Smooth muscle cell (in vitro differentiated cells): ENCODE measurements around the gene ACKR2. TPM values are rescaled to one million over a fixed set of nuclear protein-coding genes. Genes with fewer than 3 reads are reported as not detected.
A peak's percentile ranks its signal among the peaks of the same experiment; 100 is the strongest.

ENCODE experiments used
- DNase-seq: peaks from one replicate; lab custom pipeline; 2025; ENCODE audit not compliant: unreplicated experiment; lab: John Stamatoyannopoulos, UW
- H2AFZ ChIP-seq: fragments of 200-600 bp; sonication (generic); 2 replicates; pipeline ENCODE4 v1.6.0; 2016; ENCODE audit warnings: antibody characterized with exemption, low read depth, mild to moderate bottlenecking
- H3F3A ChIP-seq: fragments of 200-600 bp; sonication (generic); 2 replicates; pipeline ENCODE4 v1.6.0; 2017; ENCODE audit warnings: antibody characterized with exemption, low read depth
- H3K27ac ChIP-seq: fragments of 200-600 bp; sonication (generic); 2 replicates; pipeline ENCODE4 v1.5.1; 2016; ENCODE audit warnings: low read depth, mild to moderate bottlenecking
- H3K27me3 ChIP-seq: fragments of 200-600 bp; sonication (generic); 2 replicates; pipeline ENCODE4 v1.6.1; 2016; ENCODE audit warnings: low read depth, mild to moderate bottlenecking
- H3K36me3 ChIP-seq: fragments of 200-600 bp; sonication (generic); 2 replicates; pipeline ENCODE4 v1.5.1; 2016; ENCODE audit warnings: low read depth
- H3K4me1 ChIP-seq: fragments of 200-600 bp; sonication (generic); 2 replicates; pipeline ENCODE4 v1.5.1; 2016; ENCODE audit warnings: low read depth
- H3K4me2 ChIP-seq: fragments of 200-600 bp; sonication (generic); 2 replicates; pipeline ENCODE4 v1.6.0; 2016; ENCODE audit warnings: mild to moderate bottlenecking
- H3K4me3 ChIP-seq: fragments of 200-600 bp; sonication (generic); 2 replicates; pipeline ENCODE4 v1.5.1; 2016; ENCODE audit warnings: mild to moderate bottlenecking
- H3K79me2 ChIP-seq: fragments of 200-600 bp; sonication (generic); 2 replicates; pipeline ENCODE4 v1.6.0; 2016; ENCODE audit warnings: low read depth, mild to moderate bottlenecking
- H3K9ac ChIP-seq: fragments of 200-600 bp; sonication (generic); 2 replicates; pipeline ENCODE4 v1.6.0; 2016; ENCODE audit warnings: low read depth
- H3K9me3 ChIP-seq: fragments of 200-600 bp; sonication (generic); replicated peaks from 2 replicates; pipeline ENCODE4 v1.5.1; 2016; ENCODE audit warnings: low read depth
- H4K20me1 ChIP-seq: fragments of 200-600 bp; sonication (generic); 2 replicates; pipeline ENCODE4 v1.6.0; 2016; ENCODE audit warnings: low read depth
- WGBS: methylation state at CpG from one replicate; pipeline ENCODE4 v1.1.7; 2016; ENCODE audit warnings: low lambda C conversion rate; 5-methylcytosine and 5-hydroxymethylcytosine counted together
- polyA plus RNA-seq: library from polyadenylated mRNA; unstranded; fragments of >200 nt; fragmentation: Nextera tagmentation; extraction: Ambion mirVana; gene quantifications from 2 replicates; pipeline ENCODE4 v1.2.1, GENCODE V29; 2016
- total RNA-seq: library from RNA; depleted of rRNA; stranded (reverse); fragments of >200 nt; gene quantifications from 2 replicates; pipeline ENCODE4 v1.2.3, GENCODE V29; 2014
- TF ChIP-seq, protein P1 (sequence below): fragments of 200-600 bp; sonication (generic); IDR thresholded peaks from 2 replicates; pipeline ENCODE4 v1.5.1; 2017; ENCODE audit warnings: borderline replicate concordance, mild to moderate bottlenecking, antibody characterized with exemption; ENCODE audit not compliant: insufficient read depth, poor library complexity, severe bottlenecking

ACKR2 gene, protein sequence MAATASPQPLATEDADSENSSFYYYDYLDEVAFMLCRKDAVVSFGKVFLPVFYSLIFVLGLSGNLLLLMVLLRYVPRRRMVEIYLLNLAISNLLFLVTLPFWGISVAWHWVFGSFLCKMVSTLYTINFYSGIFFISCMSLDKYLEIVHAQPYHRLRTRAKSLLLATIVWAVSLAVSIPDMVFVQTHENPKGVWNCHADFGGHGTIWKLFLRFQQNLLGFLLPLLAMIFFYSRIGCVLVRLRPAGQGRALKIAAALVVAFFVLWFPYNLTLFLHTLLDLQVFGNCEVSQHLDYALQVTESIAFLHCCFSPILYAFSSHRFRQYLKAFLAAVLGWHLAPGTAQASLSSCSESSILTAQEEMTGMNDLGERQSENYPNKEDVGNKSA
- total RNA-seq (5.6 and 17.2 TPM in 2 replicates), polyA plus RNA-seq (1.1 and 7.0 TPM in 2 replicates)

DNA sequence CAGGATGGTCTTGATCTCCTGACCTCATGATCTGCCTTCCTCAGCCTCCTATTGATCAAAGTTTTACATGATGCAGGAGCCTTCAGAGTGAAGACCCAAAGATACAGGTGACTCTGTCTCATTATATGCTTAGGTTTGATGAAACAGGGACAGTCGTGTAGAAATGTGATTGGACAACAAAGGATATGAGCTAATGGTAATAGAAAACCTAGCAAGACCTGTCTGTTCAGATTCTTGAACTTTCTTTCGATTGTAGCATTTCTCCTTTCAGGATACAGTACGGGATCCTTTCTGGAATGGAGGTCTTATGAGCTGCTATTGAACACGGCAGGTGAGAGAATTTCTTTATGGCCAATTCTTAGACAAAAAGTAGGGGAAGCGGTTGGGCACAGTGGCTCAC, at the start of gene ACKR2:
Gene ACKR2 (plus strand): TSS at position 244 of the 400 bp plus-strand sequence. CDS start 55,058 bp downstream, outside the sequence.
- H4K20me1 ChIP-seq = no peaks in the 10 kb centered on the region
- peak within 1 kb of the TSS; percentile 36 for H3K9ac ChIP-seq
- H3K79me2 ChIP-seq = no peaks in the 10 kb centered on the region
- 79% methylated on average over 5 of the region's 5 CpGs for WGBS
- TF ChIP-seq, protein P1, sequence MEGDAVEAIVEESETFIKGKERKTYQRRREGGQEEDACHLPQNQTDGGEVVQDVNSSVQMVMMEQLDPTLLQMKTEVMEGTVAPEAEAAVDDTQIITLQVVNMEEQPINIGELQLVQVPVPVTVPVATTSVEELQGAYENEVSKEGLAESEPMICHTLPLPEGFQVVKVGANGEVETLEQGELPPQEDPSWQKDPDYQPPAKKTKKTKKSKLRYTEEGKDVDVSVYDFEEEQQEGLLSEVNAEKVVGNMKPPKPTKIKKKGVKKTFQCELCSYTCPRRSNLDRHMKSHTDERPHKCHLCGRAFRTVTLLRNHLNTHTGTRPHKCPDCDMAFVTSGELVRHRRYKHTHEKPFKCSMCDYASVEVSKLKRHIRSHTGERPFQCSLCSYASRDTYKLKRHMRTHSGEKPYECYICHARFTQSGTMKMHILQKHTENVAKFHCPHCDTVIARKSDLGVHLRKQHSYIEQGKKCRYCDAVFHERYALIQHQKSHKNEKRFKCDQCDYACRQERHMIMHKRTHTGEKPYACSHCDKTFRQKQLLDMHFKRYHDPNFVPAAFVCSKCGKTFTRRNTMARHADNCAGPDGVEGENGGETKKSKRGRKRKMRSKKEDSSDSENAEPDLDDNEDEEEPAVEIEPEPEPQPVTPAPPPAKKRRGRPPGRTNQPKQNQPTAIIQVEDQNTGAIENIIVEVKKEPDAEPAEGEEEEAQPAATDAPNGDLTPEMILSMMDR = no peak
- H3K36me3 ChIP-seq = no peaks in the 10 kb centered on the region
- H3F3A ChIP-seq = no peaks in the 10 kb centered on the region
- no peaks in the 10 kb centered on the region for H3K27me3 ChIP-seq
- peak within 1 kb of the TSS; percentile 22 for H3K4me3 ChIP-seq
- H3K4me1 ChIP-seq = peaks cover 6% of the 10 kb centered on the region
- H3K27ac ChIP-seq = peak within 1 kb of the TSS; percentile 70
- DNase-seq = no peak
- peak within 1 kb of the TSS; percentile 39 for H3K4me2 ChIP-seq
- no peaks in the 10 kb centered on the region for H3K9me3 ChIP-seq
- H2AFZ ChIP-seq = no peak within 1 kb of the TSS

DNA sequence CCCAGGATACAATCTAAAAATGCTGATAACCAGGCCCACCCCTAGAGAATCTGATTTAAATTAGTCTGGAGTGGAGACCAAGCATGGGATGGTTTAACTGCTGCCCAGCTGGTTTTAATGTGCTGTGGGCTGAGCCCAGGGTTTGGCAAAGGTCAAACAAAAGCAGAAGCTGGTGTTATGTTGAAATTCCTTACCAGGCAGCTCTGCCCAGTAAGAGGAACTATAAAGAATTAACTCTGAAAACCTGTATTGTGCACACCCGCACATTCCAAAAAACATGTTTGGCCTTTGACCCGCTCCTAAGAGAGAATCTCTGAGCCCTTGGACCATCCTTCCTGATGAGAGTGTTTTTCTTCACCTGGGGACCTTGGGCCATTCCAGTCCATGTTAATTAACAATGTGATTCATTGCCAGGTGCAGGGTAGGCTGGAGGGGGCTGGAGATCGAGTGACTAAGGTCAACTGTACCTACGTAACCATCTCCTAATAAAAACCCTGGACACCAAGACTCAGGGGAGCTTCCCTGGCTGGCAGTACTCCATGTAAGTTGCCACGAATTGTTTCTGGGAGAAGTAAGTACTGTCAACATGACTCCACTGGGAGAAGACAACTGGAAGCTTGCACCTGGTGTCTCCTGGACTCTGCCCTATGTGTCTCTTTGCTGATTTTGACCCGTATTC, 47.1 kb upstream of the ACKR2 start:
- Histone ChIP-seq H3K4me1 (no peaks in the 10 kb centered on the region), H3K4me2 (no peak overlapping the region), H3K79me2 (no peaks in the 10 kb centered on the region), H3K4me3 (no peak overlapping the region), H3K27me3 (no peaks in the 10 kb centered on the region), H4K20me1 (no peaks in the 10 kb centered on the region), H3F3A (no peaks in the 10 kb centered on the region), H3K9ac (no peak overlapping the region), H2AFZ (no peak overlapping the region), H3K27ac (no peak overlapping the region), H3K36me3 (no peaks in the 10 kb centered on the region), H3K9me3 (no peaks in the 10 kb centered on the region)
- no peak for DNase-seq
- 93% methylated on average over 6 of the region's 6 CpGs for WGBS
- TF ChIP-seq, protein P1 = no peak

DNA sequence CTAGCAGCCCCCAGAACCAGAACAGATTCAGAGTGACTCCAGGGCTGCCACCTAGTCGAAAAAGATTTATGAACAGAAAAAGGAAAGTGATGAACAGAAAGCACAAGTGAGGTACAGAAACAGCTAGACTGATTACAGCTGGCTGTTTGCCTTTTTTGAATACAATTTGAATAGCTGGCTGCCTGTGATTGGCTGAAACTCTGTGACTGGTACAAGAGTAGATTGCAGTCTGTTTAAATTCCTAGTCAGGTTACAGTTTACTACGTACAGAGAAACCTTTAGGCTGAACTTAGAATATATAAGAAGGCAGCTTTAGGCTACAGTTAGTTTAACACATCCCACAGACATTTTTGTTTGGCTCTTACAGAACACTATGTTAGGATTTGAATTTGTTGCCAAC, 46.2 kb upstream of the ACKR2 start:
- H3K4me2 ChIP-seq = no peak overlapping the region
- no peak overlapping the region for H3K9ac ChIP-seq
- no peaks in the 10 kb centered on the region for H3K9me3 ChIP-seq
- no peak overlapping the region for H2AFZ ChIP-seq
- DNase-seq = no peak
- TF ChIP-seq, protein P1 = no peak
- no peak overlapping the region for H3K4me3 ChIP-seq
- no peaks in the 10 kb centered on the region for H3K27me3 ChIP-seq
- 80% methylated on average over 2 of the region's 2 CpGs for WGBS
- no peaks in the 10 kb centered on the region for H3F3A ChIP-seq
- H3K27ac ChIP-seq = no peak overlapping the region
- no peaks in the 10 kb centered on the region for H3K4me1 ChIP-seq
- H3K79me2 ChIP-seq = no peaks in the 10 kb centered on the region
- H3K36me3 ChIP-seq = no peaks in the 10 kb centered on the region
- H4K20me1 ChIP-seq = no peaks in the 10 kb centered on the region
